Measurements from ENCODE around the gene SGK2. TPM values are rescaled to one million over a fixed set of nuclear protein-coding genes. Genes with fewer than 3 reads are reported as not detected.

Gene SGK2
- total RNA-seq, 2 experiments from 2014 or later, result 0.38 to 0.64 TPM

GRCh38 chr20:43540673-43541060 is 18.2 kb upstream of the SGK2 start:
- H3K27me3 ChIP-seq (ENCODE audit: control insufficient read depth in 1 of 2, insufficient read depth in 2 of 2, low read length in 2 of 2), result no peaks in the 10 kb centered on the region
- DNase-seq (no peak), ATAC-seq (ENCODE audit: poor library complexity) (no peak)
- H3K36me3 Mint-ChIP-seq (ENCODE audit: low read depth), result peaks cover 12% of the 10 kb centered on the region
- intact Hi-C loops (cut with DNase I, micrococcal nuclease), result no loop called here
- H3K9me3 Mint-ChIP-seq, result no peaks in the 10 kb centered on the region
- no peak overlapping the region for H3K27ac Mint-ChIP-seq
- TF ChIP-seq CTCF (IDR thresholded peaks at IDR 0.05), result no peak
- no peak overlapping the region for H3K4me3 Mint-ChIP-seq
- no peaks in the 10 kb centered on the region for H3K9me3 ChIP-seq (ENCODE audit: control insufficient read depth in 1 of 2, insufficient read depth in 1 of 2, low read length in 2 of 2)
- peaks cover 7% of the 10 kb centered on the region for H3K36me3 ChIP-seq (ENCODE audit: insufficient read depth, low read length)
- no peaks in the 10 kb centered on the region for H3K27me3 Mint-ChIP-seq
- H3K4me1 ChIP-seq (ENCODE audit: insufficient read depth, low read length), result no peaks in the 10 kb centered on the region
- no peak overlapping the region for H3K27ac ChIP-seq (ENCODE audit: low read depth in 1 of 2, low read length in 2 of 2)
- H3K4me3 ChIP-seq (ENCODE audit: low read length), result no peak overlapping the region
- H3K4me1 Mint-ChIP-seq (ENCODE audit: low read depth), result no peaks in the 10 kb centered on the region
- CTCF ChIA-PET, result no interaction called here
- POLR2A ChIA-PET, result no interaction called here

- TF ChIP-seq CTCF (IDR thresholded peaks at IDR 0.05), result no peak
- no peak overlapping the region for H3K27ac Mint-ChIP-seq
- DNase-seq (no peak), ATAC-seq (ENCODE audit: poor library complexity) (no peak)
- no peaks in the 10 kb centered on the region for H3K4me1 ChIP-seq (ENCODE audit: insufficient read depth, low read length)
- no peaks in the 10 kb centered on the region for H3K4me1 Mint-ChIP-seq (ENCODE audit: low read depth)
- H3K36me3 Mint-ChIP-seq (ENCODE audit: low read depth), result peaks cover 15% of the 10 kb centered on the region
- H3K27me3 ChIP-seq (ENCODE audit: control insufficient read depth in 1 of 2, insufficient read depth in 2 of 2, low read length in 2 of 2), result no peaks in the 10 kb centered on the region
- H3K4me3 Mint-ChIP-seq, result no peak overlapping the region
- H3K9me3 Mint-ChIP-seq, result no peaks in the 10 kb centered on the region
- H3K4me3 ChIP-seq (ENCODE audit: low read length), result no peak overlapping the region
- intact Hi-C loops (cut with DNase I, micrococcal nuclease), result no loop called here
- H3K9me3 ChIP-seq (ENCODE audit: control insufficient read depth in 1 of 2, insufficient read depth in 1 of 2, low read length in 2 of 2), result no peaks in the 10 kb centered on the region
- H3K27ac ChIP-seq (ENCODE audit: low read depth in 1 of 2, low read length in 2 of 2), result no peak overlapping the region
- no peaks in the 10 kb centered on the region for H3K27me3 Mint-ChIP-seq
- ChIA-PET CTCF (no interaction called here), POLR2A (no interaction called here)
- H3K36me3 ChIP-seq (ENCODE audit: insufficient read depth, low read length), result peaks cover 7% of the 10 kb centered on the region
Observed at GRCh38 chr20:43541214-43541613, 17.6 kb upstream of the SGK2 start.

- H3K9me3 Mint-ChIP-seq, result no peaks in the 10 kb centered on the region
- TF ChIP-seq CTCF (IDR thresholded peaks at IDR 0.05), result no peak
- POLR2A ChIA-PET, result no interaction called here
Observed at GRCh38 chr20:43542161-43542560, 16.7 kb upstream of the SGK2 start.

More at GRCh38 chr20:43542161-43542560, 16.7 kb upstream of the SGK2 start:
- H3K36me3 ChIP-seq (ENCODE audit: insufficient read depth, low read length), result peaks cover 7% of the 10 kb centered on the region
- H3K9me3 ChIP-seq (ENCODE audit: control insufficient read depth in 1 of 2, insufficient read depth in 1 of 2, low read length in 2 of 2), result no peaks in the 10 kb centered on the region
- no peaks in the 10 kb centered on the region for H3K27me3 Mint-ChIP-seq
- H3K4me3 Mint-ChIP-seq, result no peak overlapping the region
- intact Hi-C loops (cut with DNase I, micrococcal nuclease), result no loop called here
- no peaks in the 10 kb centered on the region for H3K27me3 ChIP-seq (ENCODE audit: control insufficient read depth in 1 of 2, insufficient read depth in 2 of 2, low read length in 2 of 2)
- no peak for ATAC-seq (ENCODE audit: poor library complexity)
- no peak for DNase-seq
- no peak overlapping the region for H3K4me3 ChIP-seq (ENCODE audit: low read length)
- H3K27ac Mint-ChIP-seq, result no peak overlapping the region
- H3K36me3 Mint-ChIP-seq (ENCODE audit: low read depth), result peaks cover 15% of the 10 kb centered on the region
- CTCF ChIA-PET, result no interaction called here
- no peaks in the 10 kb centered on the region for H3K4me1 Mint-ChIP-seq (ENCODE audit: low read depth)
- H3K27ac ChIP-seq (ENCODE audit: low read depth in 1 of 2, low read length in 2 of 2), result no peak overlapping the region
- no peaks in the 10 kb centered on the region for H3K4me1 ChIP-seq (ENCODE audit: insufficient read depth, low read length)

Measured in CD4-positive, alpha-beta T cell (primary cell).